COLO829 (cell line): ENCODE results near the gene DYRK1A.

ENCODE experiments used
- DNase-seq: peaks from one replicate; pipeline ENCODE4 v3.0.0; 2012; ENCODE audit warnings: low spot score

Gene DYRK1A

GRCh38 chr21:37566790-37567615, 200.4 kb downstream of the DYRK1A start:
- DNase-seq, result no peak

DNA sequence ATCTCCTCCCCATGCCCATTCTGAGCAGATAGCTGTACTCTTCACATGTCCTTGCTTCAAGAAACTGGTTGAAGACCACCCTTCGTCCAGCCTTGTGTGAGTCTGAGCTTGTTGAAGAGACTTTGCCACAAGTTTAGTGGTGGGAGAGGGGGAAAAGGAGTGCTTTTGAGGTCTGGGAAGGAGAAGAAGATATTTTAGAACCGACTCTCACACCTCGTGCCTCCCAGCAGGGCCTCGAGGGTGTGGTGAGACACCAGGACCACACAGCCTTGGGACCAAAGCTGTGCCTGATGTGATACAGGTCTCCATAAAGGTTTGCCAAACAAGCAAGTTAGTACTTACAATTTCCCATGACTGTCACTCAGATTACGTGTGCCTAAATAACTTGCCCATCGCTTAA, 201.8 kb downstream of the DYRK1A start:
- DNase-seq, result no peak

- DNase-seq, result no peak
These were observed 202.3 kb downstream of the DYRK1A start for GRCh38 chr21:37568916-37569315.

GRCh38 chr21:37571442-37571841, 204.9 kb downstream of the DYRK1A start:
- DNase-seq, result no peak

DNA sequence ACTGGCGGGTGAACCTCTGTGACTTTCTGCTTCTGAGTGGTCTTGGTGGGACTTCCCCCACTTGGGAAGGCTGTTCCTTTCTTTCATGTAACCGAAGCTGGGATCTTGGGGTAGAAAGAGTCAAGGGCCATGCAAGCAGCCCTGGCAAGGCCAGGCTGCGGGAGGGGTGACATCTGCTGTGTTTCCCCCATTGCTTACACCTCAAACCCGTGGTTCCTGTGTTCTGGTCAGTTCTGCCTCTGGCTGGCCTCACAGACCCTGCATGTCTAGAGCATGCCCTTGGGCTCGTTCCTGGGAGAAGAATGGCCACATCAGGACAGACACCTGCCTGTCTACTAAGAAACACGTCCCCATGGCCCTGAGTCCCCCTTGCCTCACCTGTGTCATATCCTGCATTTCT, 207.7 kb downstream of the DYRK1A start:
- no peak for DNase-seq

- no peak for DNase-seq
These were observed 208.2 kb downstream of the DYRK1A start for GRCh38 chr21:37574751-37575150.

GRCh38 chr21:37575580-37575979, 209.0 kb downstream of the DYRK1A start:
- DNase-seq, result no peak
